HepG2 (cell line): Measurements from ENCODE around the gene HMCN2. TPM values are rescaled to one million over a fixed set of nuclear protein-coding genes. Genes with fewer than 3 reads are reported as not detected.

ENCODE experiments used
- CBX2 ChIP-seq, 2 experiments: fragments of 200-600 bp in 1 of 2; sonication (generic); formaldehyde crosslinking in 1 of 2; IDR thresholded peaks; 2 replicates each; pipeline versions ENCODE4 v1.7.0 to v1.8.1; 2018 to 2022; ENCODE audit warnings: low read depth in 2 of 2, low read length in 1 of 2, mild to moderate bottlenecking in 1 of 2, missing genetic modification reagents in 1 of 2
- CREB3 ChIP-seq: sonication (generic); formaldehyde crosslinking; IDR thresholded peaks from 2 replicates; pipeline ENCODE4 v1.5.0; 2020; ENCODE audit warnings: missing genetic modification reagents
- E2F1 ChIP-seq: sonication (generic); formaldehyde crosslinking; IDR thresholded peaks from 2 replicates; pipeline ENCODE4 v1.5.0; 2020; ENCODE audit warnings: missing genetic modification reagents
- FOXK2 ChIP-seq: fragments of 450-650 bp; IDR thresholded peaks from 2 replicates; pipeline ENCODE4 v1.6.1; 2016
- GZF1 ChIP-seq: sonication (generic); formaldehyde crosslinking; IDR thresholded peaks from 2 replicates; pipeline ENCODE4 v1.5.1; 2020; ENCODE audit warnings: mild to moderate bottlenecking, missing genetic modification reagents
- HDAC2 ChIP-seq: sonication (generic); formaldehyde crosslinking; IDR thresholded peaks from 2 replicates; pipeline ENCODE4 v1.4.0; 2020; ENCODE audit warnings: missing genetic modification reagents
- HNF4G ChIP-seq, 2 experiments: sonication (generic) in 1 of 2; formaldehyde crosslinking in 1 of 2; IDR thresholded peaks; 2 replicates each; pipeline versions ENCODE4 v1.4.0 to v1.6.1; 2011 to 2020; ENCODE audit warnings: borderline replicate concordance in 2 of 2, low read depth in 2 of 2, mild to moderate bottlenecking in 2 of 2, low read length in 1 of 2, missing genetic modification reagents in 1 of 2, moderate library complexity in 1 of 2
- ISL2 ChIP-seq: sonication (generic); formaldehyde crosslinking; IDR thresholded peaks from 2 replicates; pipeline ENCODE4 v1.5.0; 2020; ENCODE audit warnings: missing genetic modification reagents
- KDM1A ChIP-seq: IDR thresholded peaks from 2 replicates; pipeline ENCODE4 v1.6.1; 2016; ENCODE audit warnings: missing compliant biosample characterization
- KLF13 ChIP-seq: sonication (generic); formaldehyde crosslinking; IDR thresholded peaks from 2 replicates; pipeline ENCODE4 v1.4.0; 2020; ENCODE audit warnings: mild to moderate bottlenecking, missing genetic modification reagents
- NCOA2 ChIP-seq: sonication (generic); formaldehyde crosslinking; IDR thresholded peaks from 2 replicates; pipeline ENCODE4 v1.8.0; 2022; ENCODE audit warnings: inconsistent platforms
- POGK ChIP-seq: sonication (generic); formaldehyde crosslinking; conservative IDR thresholded peaks from 2 replicates; pipeline ENCODE4 v1.8.0; 2022; ENCODE audit warnings: mild to moderate bottlenecking, moderate library complexity, missing genetic modification reagents
- SNAPC5 ChIP-seq: sonication (generic); formaldehyde crosslinking; IDR thresholded peaks from 2 replicates; pipeline ENCODE4 v1.8.1; 2023; ENCODE audit warnings: mild to moderate bottlenecking, missing genetic modification reagents, borderline replicate concordance
- TOE1 ChIP-seq: sonication (generic); formaldehyde crosslinking; IDR thresholded peaks from 2 replicates; pipeline ENCODE4 v1.4.0; 2020; ENCODE audit warnings: mild to moderate bottlenecking, missing genetic modification reagents
- ZNF251 ChIP-seq: sonication (generic); formaldehyde crosslinking; IDR thresholded peaks from 2 replicates; pipeline ENCODE4 v1.9.0; 2021; ENCODE audit warnings: mild to moderate bottlenecking, missing genetic modification reagents
- ZNF280D ChIP-seq: sonication (generic); formaldehyde crosslinking; IDR thresholded peaks from 2 replicates; pipeline ENCODE4 v1.5.1; 2020; ENCODE audit warnings: mild to moderate bottlenecking, missing genetic modification reagents
- ZNF430 ChIP-seq: sonication (generic); formaldehyde crosslinking; IDR thresholded peaks from 2 replicates; pipeline ENCODE4 v1.9.0; 2021; ENCODE audit warnings: mild to moderate bottlenecking, missing genetic modification reagents
- ZNF564 ChIP-seq: sonication (generic); formaldehyde crosslinking; IDR thresholded peaks from 2 replicates; pipeline ENCODE4 v1.8.1; 2023; ENCODE audit warnings: mild to moderate bottlenecking, missing genetic modification reagents
- ZNF800 ChIP-seq: sonication (generic); formaldehyde crosslinking; IDR thresholded peaks from 2 replicates; pipeline ENCODE4 v1.4.0; 2020; ENCODE audit warnings: missing genetic modification reagents
- ZSCAN29 ChIP-seq: sonication (generic); formaldehyde crosslinking; conservative IDR thresholded peaks from 2 replicates; pipeline ENCODE4 v1.4.0; 2020; ENCODE audit warnings: mild to moderate bottlenecking, missing genetic modification reagents
- polyA plus RNA-seq, 8 experiments: library from polyadenylated mRNA; depleted of rRNA in 3 of 8; stranded (reverse) in 7 of 8; unstranded in 1 of 8; fragments of >200 nt; fragmentation: Illumina TruSeq in 4 of 8; extraction: Trizol in 4 of 8; gene quantifications; 2 replicates each; pipeline versions ENCODE4 v1.2.1 to v1.2.3, GENCODE V29; 2011 to 2016; ENCODE audit warnings: low read depth in 4 of 8, missing spikeins in 1 of 8, mixed read lengths in 1 of 8; ENCODE audit not compliant: insufficient read depth in 1 of 8
- total RNA-seq, 5 experiments: library from RNA; depleted of rRNA; stranded (reverse); fragments of >200 nt; fragmentation: Illumina TruSeq; extraction: Trizol; gene quantifications; 2 replicates each; pipeline ENCODE4 v1.2.3, GENCODE V29; 2016; ENCODE audit warnings: low read depth in 1 of 5

Gene HMCN2
- total and polyA plus RNA-seq, 2 of the 13 experiments (the other 11 are each of a cell fraction or from before 2014, with no cell fraction given): 0.09 TPM; not detected in 1

GRCh38 chr9:130445268-130445983, 179.9 kb downstream of the HMCN2 start (continued):
- TF ChIP-seq ZSCAN29 (CRISPR knock-in tag) (0 out of 2 replicates have a peak, but pooled peaks have one; percentile 25), E2F1 (CRISPR knock-in tag) (no peak), CBX2 (IDR thresholded peaks at IDR 0.05; ENCODE audit: low read depth, low read length) (no peak), CBX2 (CRISPR knock-in tag; IDR thresholded peaks at IDR 0.05; ENCODE audit: low read depth) (no peak), ZNF564 (CRISPR knock-in tag) (0 out of 2 replicates have a peak, but pooled peaks have one; percentile 14), TOE1 (CRISPR knock-in tag) (no peak), ZNF280D (peak; percentile 48; the same call in 1 of the 2 replicates), SNAPC5 (CRISPR knock-in tag) (no peak), CREB3 (CRISPR knock-in tag) (no peak), ZNF251 (no peak), KDM1A (CRISPR knock-in tag) (no peak), ZNF800 (no peak), HDAC2 (CRISPR knock-in tag) (no peak), HNF4G (IDR thresholded peaks at IDR 0.05; ENCODE audit: borderline replicate concordance, low read depth, low read length) (no peak), HNF4G (CRISPR knock-in tag; IDR thresholded peaks at IDR 0.05; ENCODE audit: borderline replicate concordance, low read depth) (no peak), KLF13 (no peak), POGK (peak; percentile 54; the same call in 1 of the 2 replicates), FOXK2 (no peak), NCOA2 (CRISPR knock-in tag) (peak; percentile 25; the same call in 1 of the 2 replicates), ISL2 (no peak; the same call in 1 of the 2 replicates), ZNF430 (0 out of 2 replicates have a peak, but pooled peaks have one; percentile 59), GZF1 (0 out of 2 replicates have a peak, but pooled peaks have one; percentile 40)
